Chondrocyte (in vitro differentiated cells): Measurements from ENCODE around the gene SLC7A8. TPM values are rescaled to one million over a fixed set of nuclear protein-coding genes. Genes with fewer than 3 reads are reported as not detected.

ENCODE experiments used
- DNase-seq: peaks from one replicate; pipeline ENCODE4 v3.0.0; 2021; ENCODE audit warnings: mixed read lengths, low spot score
- H3K27ac Mint-ChIP-seq: one replicate; pipeline ENCODE4 v1.8.0; 2021; ENCODE audit warnings: mild to moderate bottlenecking, moderate library complexity, mixed read lengths; ENCODE audit not compliant: unreplicated experiment
- H3K27me3 Mint-ChIP-seq: 2 replicates; pipeline ENCODE4 v1.8.0; 2021; ENCODE audit warnings: low read depth, mixed read lengths
- H3K36me3 Mint-ChIP-seq: 2 replicates; pipeline ENCODE4 v1.8.0; 2021; ENCODE audit warnings: low read depth, mixed read lengths
- H3K4me1 Mint-ChIP-seq: 2 replicates; pipeline ENCODE4 v1.8.0; 2021; ENCODE audit warnings: low read depth, mild to moderate bottlenecking, mixed read lengths
- H3K4me3 Mint-ChIP-seq: one replicate; pipeline ENCODE4 v1.8.0; 2021; ENCODE audit warnings: mild to moderate bottlenecking, moderate library complexity, mixed read lengths; ENCODE audit not compliant: unreplicated experiment
- H3K9me3 Mint-ChIP-seq: 2 replicates; pipeline ENCODE4 v1.8.0; 2021; ENCODE audit warnings: low read depth, mixed read lengths
- total RNA-seq: library from RNA; stranded (reverse); gene quantifications from 3 replicates; pipeline ENCODE4 v1.2.1, GENCODE V29; 2021
- TF ChIP-seq, protein P1 (sequence below): fragments of 200-600 bp; sonication (generic); IDR thresholded peaks from 2 replicates; pipeline ENCODE4 v1.5.0; 2021; ENCODE audit warnings: antibody characterized with exemption, mild to moderate bottlenecking, moderate library complexity

SLC7A8 gene
- total RNA-seq, 1 donor from 2014 or later = 0.45 TPM

DNA sequence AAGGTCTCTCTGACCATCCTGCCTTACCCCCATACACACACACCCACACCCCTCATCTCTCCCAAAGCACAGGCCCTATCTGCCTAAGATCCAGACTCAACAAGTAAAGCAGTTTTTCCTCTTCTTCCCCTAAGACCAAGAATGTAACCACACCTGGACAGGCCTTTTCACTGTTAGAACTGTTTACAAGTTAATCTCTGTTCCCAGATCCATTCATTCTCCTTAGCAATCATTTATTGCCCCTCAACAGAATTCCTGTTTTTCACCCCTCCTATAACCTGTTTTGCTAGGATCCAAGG is 76.8 kb downstream of the SLC7A8 start:
- Mint-ChIP-seq H3K4me1 (peaks cover 8% of the 10 kb centered on the region), H3K9me3 (no peaks in the 10 kb centered on the region), H3K27ac (no peak overlapping the region), H3K27me3 (no peaks in the 10 kb centered on the region), H3K4me3 (no peak overlapping the region), H3K36me3 (no peaks in the 10 kb centered on the region)
- TF ChIP-seq, protein P1, sequence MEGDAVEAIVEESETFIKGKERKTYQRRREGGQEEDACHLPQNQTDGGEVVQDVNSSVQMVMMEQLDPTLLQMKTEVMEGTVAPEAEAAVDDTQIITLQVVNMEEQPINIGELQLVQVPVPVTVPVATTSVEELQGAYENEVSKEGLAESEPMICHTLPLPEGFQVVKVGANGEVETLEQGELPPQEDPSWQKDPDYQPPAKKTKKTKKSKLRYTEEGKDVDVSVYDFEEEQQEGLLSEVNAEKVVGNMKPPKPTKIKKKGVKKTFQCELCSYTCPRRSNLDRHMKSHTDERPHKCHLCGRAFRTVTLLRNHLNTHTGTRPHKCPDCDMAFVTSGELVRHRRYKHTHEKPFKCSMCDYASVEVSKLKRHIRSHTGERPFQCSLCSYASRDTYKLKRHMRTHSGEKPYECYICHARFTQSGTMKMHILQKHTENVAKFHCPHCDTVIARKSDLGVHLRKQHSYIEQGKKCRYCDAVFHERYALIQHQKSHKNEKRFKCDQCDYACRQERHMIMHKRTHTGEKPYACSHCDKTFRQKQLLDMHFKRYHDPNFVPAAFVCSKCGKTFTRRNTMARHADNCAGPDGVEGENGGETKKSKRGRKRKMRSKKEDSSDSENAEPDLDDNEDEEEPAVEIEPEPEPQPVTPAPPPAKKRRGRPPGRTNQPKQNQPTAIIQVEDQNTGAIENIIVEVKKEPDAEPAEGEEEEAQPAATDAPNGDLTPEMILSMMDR = no peak
- DNase-seq = no peak

DNA sequence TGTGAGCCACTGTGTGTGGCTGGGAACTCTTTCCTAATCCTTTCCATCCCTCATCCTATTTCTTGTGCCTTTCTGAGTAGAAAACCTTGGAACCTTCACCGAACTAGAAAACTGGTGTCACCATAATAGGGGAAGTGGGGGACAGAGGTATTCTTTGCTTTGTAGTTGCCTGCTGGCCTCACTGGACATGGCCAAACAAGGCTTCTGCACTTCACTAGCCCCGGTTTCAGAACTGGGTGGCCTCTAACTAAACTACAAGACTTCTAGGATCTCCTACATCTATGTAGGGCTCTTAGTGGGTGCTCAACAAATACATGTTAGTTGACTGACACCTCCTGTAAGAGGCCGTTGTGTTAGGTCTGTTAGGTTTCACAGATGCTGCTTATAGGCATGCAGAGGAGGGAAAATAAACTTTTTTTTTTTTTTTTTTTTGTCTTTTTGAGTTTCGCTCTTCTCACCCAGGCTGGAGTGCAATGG is 78.1 kb downstream of the SLC7A8 start:
- H3K9me3 Mint-ChIP-seq = no peaks in the 10 kb centered on the region
- H3K4me1 Mint-ChIP-seq = peaks cover 8% of the 10 kb centered on the region
- peaks cover under 1% of the 10 kb centered on the region for H3K36me3 Mint-ChIP-seq
- no peak overlapping the region for H3K27ac Mint-ChIP-seq
- no peak overlapping the region for H3K4me3 Mint-ChIP-seq
- TF ChIP-seq, protein P1 = no peak
- no peaks in the 10 kb centered on the region for H3K27me3 Mint-ChIP-seq
- no peak for DNase-seq

DNA sequence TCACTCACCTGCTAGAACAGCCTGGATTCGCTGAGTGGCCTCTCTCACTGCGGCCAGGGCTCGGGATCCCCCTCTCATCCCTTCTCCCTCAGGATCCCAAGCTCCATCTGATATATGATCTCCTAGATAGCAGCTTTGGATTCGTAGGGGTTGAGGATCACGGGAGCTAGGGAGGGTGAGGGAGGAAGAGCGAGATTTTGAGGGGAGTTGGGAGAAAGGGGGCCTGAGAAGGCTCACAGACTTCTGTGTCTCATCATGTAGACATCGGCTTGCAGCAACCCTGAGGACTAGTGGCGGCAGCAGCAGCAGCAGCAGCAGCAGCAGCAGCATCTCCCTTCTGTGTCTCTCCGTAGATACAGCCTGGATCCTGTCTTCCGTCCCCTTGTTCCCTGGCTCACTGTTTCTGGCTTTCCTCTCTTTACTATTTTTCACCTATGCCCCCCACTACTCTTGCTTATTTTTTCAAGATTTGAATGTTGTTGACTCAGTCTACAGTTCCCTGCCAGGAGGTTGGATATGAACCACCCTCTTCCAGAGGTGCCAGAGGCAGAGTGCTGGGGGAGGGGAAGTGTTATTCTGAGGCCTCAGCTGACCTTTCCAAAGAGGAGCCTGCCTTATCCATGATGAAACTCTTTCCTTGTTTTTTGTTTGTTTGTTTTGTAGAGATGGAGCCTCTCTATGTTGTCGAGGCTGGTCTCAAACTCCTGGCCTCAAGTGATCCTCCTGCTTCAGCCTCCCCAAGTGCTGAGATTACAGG is 78.7 kb downstream of the SLC7A8 start, which contains the start of gene CIROP:
Gene CIROP, minus strand, starts transcription at position 399 of the 757 bp plus-strand sequence. Its CDS starts 69 bp downstream, at position 330.
- Mint-ChIP-seq H3K4me1 (peaks cover 8% of the 10 kb centered on the region), H3K27ac (no peak within 1 kb of the TSS), H3K27me3 (no peaks in the 10 kb centered on the region), H3K4me3 (no peak within 1 kb of the TSS), H3K36me3 (peaks cover 1% of the 10 kb centered on the region), H3K9me3 (no peaks in the 10 kb centered on the region)
- TF ChIP-seq, protein P1 = no peak
- no peak for DNase-seq

DNA sequence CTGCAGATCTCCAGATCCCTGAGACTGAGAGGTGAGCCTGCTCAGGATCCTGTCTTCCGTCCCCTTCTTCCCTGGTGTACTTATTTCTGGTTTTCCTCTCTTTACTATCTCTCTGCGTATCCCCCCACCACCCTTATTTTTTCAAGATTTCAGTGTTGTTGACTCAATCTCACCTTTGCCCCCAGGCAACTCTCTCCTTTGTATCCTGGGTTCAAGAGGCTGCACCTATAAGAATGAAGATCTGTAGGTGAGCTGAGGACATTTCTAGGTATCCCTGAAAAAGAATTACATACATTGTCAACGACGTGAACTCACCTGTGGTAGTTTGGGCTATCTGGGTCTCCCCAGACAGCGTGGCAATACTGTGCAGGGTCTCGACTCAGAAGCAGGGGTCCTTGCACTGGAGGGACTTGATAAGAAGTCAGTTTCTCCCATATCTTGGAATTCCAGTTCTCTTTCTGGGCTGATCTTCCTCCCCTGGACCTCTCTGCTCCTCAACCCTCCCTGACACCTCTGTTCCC is 79.3 kb downstream of the SLC7A8 start:
- Mint-ChIP-seq H3K36me3 (peaks cover 3% of the 10 kb centered on the region), H3K27ac (no peak overlapping the region), H3K4me1 (peaks cover 8% of the 10 kb centered on the region), H3K27me3 (no peaks in the 10 kb centered on the region), H3K9me3 (no peaks in the 10 kb centered on the region), H3K4me3 (no peak overlapping the region)
- TF ChIP-seq, protein P1 = no peak
- no peak for DNase-seq

DNA sequence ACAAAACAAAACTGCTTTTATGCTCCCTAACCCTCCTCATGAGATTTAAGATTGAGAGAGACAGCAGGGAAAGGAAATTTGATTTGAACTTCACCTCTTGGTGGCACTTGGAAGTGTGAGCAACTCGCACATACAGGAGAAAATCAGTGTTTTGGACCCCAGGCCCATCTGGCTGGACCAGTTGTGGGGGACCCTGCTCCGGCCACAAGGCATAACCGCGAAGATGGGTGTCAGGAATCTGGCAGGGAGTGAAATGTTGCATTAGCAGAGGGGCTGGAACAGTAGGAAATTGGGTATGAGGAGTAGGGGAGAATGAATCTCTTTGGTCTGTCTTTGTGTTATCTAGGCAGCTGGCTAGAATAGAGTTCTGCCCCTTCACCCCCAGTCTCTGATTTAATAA is 79.9 kb downstream of the SLC7A8 start:
- no peak for DNase-seq
- H3K9me3 Mint-ChIP-seq = no peaks in the 10 kb centered on the region
- H3K36me3 Mint-ChIP-seq = peaks cover 4% of the 10 kb centered on the region
- TF ChIP-seq, protein P1 = no peak
- H3K4me3 Mint-ChIP-seq = no peak overlapping the region
- H3K27ac Mint-ChIP-seq = no peak overlapping the region
- no peaks in the 10 kb centered on the region for H3K27me3 Mint-ChIP-seq
- peaks cover 8% of the 10 kb centered on the region for H3K4me1 Mint-ChIP-seq
